Activated CD4-positive, alpha-beta T cell treated with anti-CD3 and anti-CD28 coated beads, Interleukin-2, amount 50 U/mL, for 16 hours (primary cell): Measurements from ENCODE around the gene SP2.

Source experiments
- DNase-seq: peaks from one replicate; pipeline ENCODE4 v3.0.0-alpha.2; 2020

The SP2 gene

DNA sequence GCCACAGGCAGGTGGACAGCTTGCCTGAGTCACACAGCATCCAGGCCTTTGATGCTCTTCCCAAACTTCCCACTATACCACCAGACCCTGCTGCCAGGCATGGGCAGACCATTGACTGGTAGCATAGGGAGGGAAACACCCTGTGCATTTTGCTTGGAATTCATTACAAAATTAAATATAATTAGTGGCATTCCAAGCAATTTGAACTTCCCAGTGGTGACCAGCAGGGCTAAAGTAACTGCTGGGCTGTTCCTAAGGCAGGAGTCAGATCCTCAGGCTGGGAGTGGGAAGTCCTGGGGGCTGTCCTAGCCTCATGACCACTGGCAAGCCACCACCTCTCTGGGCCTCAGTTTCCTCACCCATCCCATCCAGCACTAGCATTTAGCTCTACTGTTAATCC is 57.9 kb downstream of the SP2 start:
- DNase-seq: no peak

DNA sequence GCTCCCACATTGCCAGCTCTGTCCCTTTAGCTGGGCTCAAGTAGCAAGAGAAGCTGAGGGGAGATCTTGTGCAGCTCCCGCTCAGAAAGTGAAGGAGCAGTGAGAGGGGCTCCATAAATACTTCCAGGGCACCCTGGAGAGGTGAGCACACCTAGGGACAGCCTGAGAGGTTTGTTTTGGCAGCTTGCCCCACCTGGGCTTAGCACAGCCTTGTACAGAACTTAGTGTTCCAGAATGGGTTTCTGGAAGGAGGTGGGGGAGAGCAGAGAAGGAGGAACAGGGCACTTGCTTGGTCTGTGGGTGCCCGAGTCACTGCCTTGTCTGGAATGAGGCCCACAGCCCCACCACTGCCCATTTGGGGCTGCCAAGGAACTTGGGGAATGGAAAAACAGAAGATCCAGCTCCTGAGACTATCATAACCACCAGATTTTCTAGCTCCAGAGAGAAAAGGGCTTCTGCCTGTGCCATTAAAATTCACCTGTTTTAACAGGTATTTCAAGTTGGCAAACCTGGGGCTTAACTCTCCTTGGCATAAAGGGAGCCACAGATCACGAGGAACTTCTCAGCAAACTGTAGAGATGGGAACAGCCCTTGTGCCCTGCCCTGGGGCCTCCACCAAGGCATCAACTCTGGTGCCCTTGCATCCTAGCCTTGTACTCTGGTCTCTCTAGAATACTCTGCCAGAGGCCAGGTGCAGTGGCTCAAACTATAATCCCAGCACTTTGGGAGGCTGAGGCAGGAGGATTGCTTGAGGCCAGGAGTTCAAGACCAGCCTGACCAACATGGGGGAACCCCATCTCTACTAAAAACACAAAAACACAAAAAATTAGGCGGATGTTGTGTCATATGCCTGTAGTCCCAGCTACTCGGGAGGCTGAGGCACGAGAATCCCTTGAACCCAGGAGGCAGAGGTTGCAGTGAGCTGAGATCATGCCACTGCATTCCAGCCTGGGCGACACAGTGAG is 59.7 kb downstream of the SP2 start:
- DNase-seq: no peak

DNA sequence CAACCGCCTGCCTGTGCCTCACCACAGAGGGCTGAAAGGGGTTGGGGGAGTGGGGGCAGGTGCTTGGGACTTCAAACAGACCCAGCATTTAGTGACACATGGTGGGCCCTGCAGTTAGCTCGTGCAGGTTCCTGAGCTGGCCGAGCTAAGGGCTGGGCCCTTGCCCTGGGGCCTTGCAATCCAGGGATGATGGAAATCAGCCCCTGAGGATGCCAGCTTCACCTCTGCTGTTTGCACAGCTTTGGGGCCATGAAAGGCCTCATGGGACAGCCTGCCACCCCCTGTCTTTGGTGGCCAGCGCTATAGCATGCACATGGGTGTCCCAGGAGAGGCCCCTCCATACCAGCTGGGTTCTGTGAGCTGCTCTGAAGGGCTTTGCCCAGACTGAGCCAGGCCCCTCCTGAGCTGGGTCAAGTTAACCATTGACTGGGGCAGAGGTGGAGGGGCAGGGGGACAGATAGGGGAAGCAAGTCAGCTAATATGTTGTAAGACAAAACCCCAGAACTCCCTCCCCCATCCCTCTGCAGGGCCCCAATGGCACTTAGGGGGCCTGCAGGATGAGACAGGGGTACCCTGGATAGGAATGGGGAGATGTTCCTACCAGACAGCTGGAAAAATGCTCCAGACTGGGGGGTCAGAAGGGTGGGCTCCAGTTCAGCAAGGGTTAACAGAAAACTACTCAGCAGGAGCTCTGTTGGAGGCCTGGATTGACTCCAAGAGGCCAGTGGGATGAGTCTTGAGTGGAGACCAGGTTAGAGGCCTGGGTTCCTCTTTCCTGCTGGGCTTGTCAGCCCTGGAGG is 61.0 kb downstream of the SP2 start:
- no peak for DNase-seq

DNA sequence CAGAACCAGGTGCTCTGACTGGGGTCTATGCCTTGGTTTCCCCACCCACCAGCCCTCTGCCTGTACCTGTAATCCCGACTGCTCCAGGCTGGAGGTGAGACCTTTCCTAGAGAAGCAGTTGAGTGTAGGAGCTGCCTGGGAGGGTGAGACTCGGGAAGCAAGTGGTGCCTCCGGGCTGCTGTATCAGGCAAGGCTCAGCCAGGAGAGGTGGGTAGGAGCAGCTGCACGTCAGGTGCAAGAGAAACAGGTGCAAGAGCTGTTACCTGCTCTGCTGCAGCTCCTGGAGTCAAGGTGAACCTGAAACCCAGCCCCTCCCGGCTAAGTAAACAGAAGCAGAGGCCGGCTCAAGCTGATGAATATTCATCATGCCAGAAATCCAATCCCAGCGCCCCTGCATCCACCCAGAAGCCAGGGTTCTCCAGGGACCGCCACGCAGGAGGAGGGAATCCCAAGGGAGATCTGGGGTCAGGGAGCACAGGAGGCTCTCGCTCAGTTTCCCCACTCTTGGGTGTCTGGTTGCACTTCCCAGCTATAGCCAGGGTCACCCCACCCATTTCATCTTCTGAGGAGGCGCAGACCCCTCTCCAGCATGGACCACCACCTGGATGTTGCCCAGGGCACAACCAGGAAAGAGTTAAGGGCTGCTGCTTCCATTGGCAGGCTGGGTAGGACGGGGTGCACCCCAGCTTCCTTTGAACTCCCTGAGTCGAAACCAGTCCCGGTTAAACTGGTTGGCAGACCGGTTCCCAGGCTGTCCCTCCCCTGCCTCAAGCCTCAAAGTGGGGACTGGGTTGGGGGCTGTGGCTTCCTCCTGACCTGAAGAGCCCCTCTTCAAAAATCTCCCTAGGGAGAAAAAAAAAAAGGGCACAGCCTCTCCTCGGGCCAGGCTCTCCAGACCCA is 61.8 kb downstream of the SP2 start, which contains the start of gene PRR15L:
TSS of gene PRR15L (minus strand) at position 293 of the 900 bp plus-strand sequence. CDS start 4,649 bp downstream, outside the sequence.
- no peak for DNase-seq

DNA sequence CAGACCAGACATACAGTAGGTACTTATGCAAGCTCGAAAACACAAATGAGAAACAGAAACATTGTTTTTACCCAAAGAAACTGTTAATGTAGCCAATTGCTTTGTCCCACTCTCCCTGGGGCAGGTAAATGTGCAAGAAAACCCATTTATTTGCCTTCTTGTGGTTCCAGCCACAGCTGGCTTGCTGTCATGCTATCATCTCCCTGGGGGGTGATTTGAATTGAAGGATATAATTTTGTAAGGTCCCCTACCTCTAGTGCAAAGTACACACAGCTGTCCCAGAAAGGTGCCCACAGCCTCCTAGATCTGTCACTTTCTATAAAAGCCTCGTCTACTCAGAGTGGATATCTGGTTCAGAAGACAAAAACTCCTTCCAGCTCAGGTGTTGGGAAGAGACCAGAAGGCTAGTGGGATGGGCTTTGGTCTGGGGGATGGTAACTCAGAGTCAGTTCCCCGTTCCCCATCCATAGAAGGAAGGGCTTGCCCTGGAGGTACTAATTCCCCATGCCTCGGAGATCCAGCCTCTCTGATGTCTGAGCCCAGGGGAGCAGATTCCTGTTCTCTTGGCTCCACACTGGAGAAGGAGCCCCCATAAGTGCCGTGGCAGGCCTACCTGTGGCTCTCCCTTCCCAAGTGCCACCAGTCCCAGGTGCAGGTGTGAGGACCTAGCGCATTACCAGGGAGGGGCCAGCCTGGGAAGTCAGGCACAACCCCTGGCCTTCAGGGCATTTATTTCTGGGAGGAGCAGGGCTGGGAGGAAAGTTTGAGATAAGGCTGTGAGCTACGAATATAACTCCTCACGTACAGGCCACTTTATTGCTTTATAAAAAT is 64.0 kb downstream of the SP2 start:
- DNase-seq: no peak

DNA sequence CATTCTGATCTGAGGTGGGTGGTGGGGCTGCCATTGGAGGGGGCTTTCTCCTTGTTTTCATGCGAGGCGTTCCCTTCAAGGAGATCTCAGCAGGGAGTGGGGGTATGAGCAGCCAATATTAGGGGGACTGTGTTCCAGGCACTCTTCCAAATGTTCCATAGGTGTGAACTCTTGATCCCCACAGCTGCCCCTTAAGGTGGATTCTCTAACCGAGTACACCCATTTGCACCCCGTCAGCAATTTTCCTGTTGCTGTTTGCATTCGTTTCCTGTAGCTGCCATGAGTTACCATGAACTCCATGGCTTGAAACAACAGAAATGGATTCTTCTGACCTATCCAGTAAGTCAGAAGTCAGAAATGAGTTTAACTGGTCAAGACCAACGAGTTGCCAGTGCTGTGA is 65.4 kb downstream of the SP2 start:
- no peak for DNase-seq

DNA sequence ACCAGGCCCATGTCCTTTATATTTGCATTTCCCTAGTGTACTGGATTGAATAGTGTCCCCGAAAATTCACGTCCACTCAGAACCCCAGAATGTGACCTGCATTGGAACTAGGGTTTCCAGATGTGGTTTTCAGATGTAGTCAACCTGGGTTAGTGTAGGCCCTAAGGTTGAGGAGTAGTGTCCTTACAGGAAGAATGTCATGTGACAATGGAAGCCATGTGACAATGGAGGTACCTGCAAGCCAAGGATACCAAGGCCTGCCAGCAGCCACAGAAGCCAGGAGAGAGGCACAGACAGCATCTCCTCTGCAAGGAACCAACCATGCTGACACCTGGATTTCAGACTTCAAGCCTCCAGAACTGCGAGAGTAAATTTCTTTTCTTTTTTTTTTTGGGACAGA is 66.9 kb downstream of the SP2 start:
- DNase-seq: no peak

DNA sequence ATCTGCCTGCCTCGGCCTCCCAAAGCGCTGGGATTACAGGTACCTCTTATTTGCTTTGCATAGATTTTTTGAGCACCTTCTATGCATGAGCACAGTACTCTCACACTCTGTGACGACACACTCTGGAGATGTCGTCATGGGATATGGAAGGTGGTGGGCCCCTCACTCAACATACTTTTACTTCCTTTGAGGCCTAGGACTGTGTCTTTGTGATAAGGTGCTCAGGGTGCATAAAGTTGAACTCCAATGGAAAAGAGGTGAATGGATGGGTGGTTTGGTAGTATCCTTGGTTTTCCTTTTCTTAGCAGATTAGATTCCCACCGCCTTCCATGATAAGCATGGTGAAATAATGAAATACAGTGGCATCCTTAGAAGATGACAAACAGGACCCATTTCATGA is 68.8 kb downstream of the SP2 start:
- no peak for DNase-seq

DNA sequence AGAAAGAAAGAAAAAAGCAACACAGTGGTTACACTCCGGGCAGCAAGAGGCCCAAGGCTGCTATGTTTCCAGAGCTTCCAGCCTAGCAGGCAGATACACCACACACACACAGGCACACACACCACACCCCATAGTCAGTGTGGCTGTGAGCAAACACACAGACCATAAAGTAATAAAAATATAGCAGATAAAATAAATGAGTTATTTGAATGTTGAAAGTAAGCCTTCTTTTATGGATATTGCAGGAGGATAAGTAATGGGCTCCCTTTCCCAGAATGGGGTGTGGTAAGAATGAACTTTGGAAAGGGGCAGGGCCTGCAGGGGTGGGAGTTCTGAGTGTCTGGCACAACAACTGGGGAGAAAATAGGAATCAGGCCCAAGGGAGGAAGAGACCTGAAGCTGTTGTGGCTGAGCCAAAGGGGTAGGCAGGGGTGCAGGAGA is 70.1 kb downstream of the SP2 start:
- no peak for DNase-seq

DNA sequence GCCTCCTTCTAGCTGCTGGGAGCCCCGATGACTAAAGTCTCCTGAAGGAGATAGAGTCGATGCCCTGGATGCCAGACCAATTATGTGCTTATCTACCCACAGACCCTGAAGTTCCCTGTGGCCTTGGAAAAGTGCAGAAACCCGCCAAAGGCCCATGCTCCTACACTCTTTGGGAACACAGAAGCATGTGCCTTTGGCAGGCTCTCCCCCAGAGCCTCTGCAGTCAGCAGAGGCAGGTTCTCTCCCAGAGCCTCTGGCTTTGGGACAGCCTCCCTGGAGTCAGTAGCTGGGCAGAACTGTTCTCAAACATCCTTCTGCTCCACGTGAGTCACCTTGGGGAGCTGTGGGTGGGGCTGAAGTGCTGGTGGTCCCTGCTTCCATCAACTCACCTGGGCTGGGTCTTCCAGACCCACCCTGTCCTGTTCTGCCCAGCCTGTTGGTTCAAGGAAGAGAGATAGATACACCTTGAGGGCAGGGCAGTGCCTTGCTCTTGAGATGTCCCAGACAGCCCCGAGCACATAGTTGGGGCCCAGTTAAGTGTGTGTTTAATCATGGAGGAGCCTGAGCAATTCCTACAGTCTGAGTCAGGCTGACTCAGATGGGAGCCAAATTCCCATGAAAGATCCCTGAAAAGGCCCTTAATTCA is 71.7 kb downstream of the SP2 start:
- no peak for DNase-seq

DNA sequence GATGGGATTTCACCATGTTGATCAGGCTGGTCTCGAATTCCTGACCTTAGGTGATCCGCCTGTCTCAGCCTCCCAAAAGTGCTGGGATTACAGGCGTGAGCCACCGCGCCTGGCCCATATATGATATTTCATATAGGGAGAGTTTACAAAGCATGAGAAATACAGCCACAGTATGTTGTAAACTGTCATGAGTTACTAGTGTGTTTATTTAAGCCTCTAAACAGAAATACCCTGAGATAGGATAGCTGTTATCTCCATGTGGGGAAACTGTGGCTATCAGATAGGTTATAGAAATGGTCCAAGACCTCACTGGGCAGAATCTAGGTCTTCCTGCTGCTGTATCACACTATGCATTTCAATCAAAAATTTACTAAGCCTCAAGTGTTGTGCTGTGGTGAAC is 72.8 kb downstream of the SP2 start:
- no peak for DNase-seq

DNA sequence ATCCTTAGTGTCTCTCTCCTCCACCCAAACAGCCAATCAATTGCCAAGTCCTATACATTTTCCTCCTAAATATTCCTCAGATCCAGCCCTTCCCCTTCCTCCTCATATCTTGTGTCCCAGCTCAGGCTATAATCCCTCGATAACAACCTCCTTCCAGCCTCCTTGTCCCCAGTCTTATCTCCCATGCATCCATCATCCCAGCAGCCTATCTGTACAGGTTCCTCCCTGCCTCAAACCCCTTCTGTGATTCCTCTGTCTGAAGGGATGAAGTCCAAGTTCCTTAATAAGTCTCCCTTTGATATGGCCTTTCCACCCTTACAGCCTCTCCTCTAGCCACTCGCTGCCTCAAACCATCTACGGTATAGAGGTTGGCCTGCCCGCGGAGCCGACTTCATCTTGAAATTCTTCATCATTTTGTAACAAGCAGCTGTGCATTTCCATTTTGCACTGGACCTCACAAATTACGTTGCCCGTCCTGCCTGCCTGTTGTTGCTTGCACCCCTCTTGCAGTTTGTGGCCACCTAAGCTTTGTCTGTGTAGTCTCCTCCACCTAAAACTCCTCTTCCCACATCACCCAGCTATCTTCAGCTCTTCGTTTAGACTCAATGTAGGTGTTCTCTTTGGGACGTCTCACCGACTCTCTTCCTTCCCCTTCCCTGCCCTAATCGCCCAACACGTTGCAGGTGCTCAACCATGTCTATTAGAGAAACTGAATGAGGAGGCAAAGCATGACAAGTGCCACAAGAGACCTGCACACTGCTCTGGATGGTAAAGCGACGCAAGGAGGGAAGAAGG is 74.1 kb downstream of the SP2 start:
- DNase-seq: no peak

DNA sequence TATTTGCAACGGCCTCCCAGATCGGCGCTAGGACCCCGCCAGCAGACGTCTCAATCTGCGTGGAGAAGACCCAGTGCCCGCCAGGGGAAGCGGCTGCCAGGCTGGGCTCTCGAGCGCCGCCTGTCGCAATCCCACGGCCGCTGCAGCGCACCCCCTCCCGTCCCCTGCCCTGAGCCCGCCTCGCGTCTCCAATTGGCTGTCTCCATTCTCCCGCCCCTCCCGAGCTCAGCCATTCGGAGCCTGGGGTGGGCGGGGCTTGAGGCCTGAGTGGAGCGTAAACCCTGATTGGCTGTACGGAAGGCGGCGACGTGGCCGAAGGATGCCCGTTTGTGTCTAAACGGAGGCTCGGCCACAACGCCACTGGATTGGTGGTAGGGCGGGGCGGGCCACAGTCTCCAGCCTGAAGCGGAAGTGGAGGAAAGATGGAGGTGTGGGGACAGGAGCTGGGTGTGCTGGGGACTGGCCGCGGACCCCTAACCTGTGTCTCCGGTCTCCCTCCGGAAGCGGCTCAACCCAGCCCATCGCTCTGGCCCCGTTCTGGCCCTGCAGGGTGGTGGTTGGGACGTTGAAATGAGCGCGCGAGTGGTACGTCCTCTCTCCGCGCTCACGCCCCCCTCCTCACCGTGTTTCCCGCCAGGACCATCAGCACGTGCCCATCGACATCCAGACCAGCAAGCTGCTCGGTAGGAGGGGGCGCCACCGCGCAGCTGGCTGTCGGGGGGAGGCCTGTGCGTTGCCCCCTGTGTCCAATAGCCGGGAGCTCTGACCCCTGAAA is 74.9 kb downstream of the SP2 start, which contains the start of gene CDK5RAP3:
TSS of gene CDK5RAP3 (plus strand) at position 389 of the 775 bp plus-strand sequence. CDS start at position 423, 34 bp downstream.
- DNase-seq: peak; percentile 100

DNA sequence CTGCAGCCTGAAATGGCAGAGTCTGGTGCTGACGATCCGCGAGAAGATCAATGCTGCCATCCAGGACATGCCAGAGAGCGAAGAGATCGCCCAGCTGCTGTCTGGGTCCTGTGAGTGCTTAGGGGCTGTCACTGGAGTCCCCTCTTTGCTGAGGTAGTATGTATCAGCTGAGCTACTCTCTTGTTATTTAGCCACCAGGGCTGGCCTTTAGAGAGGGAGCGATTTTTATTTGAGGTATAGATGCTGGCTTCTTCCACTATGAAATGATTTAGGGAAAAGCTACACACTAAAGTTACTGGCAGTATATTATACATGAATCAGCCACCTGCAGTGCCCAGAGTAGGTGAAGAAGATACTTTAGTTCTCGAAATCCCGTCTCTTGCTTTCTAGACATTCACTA is 77.5 kb downstream of the SP2 start:
- DNase-seq: no peak

DNA sequence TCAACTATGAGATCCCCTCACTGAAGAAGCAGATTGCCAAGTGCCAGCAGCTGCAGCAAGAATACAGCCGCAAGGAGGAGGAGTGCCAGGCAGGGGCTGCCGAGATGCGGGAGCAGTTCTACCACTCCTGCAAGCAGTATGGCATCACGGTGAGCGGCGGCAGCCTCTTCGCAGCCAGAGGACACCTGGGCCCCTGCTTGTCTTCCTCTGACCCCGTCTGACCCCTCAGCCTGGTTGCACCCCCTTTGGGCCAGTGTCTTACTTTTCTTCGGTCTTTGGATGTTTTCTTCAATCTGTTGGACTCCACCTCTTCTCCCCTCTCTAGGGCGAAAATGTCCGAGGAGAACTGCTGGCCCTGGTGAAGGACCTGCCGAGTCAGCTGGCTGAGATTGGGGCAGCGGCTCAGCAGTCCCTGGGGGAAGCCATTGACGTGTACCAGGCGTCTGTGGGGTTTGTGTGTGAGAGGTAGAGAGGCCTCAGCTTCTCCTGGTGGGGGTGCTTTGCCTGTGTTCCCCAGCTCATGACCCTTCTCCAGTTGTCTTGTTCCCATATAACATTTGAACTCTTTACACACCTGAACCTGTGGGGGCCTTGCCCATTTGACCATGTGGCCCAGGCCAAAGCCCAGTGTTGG is 79.3 kb downstream of the SP2 start:
- DNase-seq: no peak

DNA sequence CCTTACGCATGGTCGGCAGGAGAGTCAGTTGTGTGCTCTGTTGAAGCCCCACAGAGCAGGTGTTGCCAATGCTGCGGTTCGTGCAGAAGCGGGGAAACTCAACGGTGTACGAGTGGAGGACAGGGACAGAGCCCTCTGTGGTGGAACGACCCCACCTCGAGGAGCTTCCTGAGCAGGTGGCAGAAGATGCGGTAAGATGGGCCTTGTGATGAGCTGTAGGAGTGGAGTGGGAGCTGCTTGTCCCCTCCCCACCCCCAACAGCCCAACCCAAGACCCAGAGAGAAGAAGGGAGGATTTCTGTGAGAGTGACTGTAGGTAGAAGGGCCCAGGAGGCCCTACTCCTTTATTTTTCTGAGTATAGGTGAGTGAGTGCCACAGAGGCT is 79.8 kb downstream of the SP2 start:
- no peak for DNase-seq

DNA sequence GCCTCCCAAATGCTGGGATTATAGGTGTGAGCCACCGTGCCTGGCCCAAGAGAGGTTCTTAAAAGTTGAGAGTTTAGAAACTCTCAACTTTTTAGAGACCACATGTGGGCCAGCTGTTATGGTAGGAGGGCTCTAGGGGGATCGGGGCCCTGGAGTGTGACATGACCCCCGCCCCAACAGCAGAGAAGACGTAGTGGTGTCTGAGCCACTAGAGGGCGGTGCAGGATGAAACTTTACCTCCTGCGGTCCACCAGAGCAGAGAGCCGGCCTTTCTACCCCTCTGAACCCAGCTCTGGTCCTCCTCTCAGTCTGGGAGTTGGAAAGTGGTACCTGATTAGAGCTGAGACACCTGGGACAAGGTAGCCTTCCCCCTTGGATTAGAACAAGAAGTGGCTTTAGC is 82.3 kb downstream of the SP2 start:
- peak; percentile 61 for DNase-seq
